ENCODE results near the gene RGS7.

DNA sequence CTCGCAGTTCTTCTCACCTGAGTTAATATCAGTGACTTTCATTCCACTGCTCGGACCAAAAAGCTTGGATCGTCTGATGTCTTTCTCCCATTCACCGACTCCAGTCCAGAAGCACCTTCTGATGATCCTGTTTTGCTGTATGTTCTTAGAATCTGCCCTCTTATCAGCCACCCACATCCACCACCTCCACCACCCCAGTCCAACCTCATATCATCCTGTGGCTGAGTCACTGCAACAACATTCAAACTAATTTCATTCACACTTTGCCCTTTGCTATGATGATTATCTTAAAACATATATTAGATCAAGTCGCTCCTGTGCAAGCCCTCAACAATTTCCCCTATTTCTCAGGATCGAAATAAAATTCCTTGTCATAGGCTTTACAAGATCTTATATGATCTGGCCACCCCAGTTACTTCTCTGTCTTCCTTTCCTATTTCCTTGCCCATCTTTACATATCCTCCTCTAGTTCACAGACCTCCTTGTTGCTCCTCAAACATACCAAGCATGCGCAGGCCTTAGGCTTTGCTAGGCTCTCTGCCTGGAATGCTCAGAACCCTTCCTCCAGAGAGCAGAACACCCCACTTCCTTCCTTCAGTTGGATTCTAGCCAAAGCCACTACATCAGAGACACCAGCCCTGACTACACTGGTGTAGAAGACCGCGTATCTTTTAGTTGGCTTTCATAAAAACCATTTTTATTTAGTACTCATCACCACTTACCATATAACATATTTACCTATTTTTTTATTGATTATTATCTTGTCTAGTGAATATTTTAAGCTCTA, 409.4 kb downstream of the RGS7 start:
- no peak for TF ChIP-seq EZH2 (IDR thresholded peaks at IDR 0.05; ENCODE audit: insufficient read depth, low read length)
- TF ChIP-seq, protein P1, sequence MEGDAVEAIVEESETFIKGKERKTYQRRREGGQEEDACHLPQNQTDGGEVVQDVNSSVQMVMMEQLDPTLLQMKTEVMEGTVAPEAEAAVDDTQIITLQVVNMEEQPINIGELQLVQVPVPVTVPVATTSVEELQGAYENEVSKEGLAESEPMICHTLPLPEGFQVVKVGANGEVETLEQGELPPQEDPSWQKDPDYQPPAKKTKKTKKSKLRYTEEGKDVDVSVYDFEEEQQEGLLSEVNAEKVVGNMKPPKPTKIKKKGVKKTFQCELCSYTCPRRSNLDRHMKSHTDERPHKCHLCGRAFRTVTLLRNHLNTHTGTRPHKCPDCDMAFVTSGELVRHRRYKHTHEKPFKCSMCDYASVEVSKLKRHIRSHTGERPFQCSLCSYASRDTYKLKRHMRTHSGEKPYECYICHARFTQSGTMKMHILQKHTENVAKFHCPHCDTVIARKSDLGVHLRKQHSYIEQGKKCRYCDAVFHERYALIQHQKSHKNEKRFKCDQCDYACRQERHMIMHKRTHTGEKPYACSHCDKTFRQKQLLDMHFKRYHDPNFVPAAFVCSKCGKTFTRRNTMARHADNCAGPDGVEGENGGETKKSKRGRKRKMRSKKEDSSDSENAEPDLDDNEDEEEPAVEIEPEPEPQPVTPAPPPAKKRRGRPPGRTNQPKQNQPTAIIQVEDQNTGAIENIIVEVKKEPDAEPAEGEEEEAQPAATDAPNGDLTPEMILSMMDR (IDR thresholded peaks at IDR 0.05; ENCODE audit: insufficient read depth, low read depth, low read length): no peak

Measured in astrocyte (in vitro differentiated cells and primary cell).